Jurkat, Clone E6-1 (cell line): ENCODE measurements around the gene SYT12.

Experiments
- DNase-seq: peaks from one replicate; pipeline ENCODE4 v3.0.0-alpha.2; 2011; ENCODE audit warnings: low read depth, low spot score
- H3K4me3 ChIP-seq: 2 replicates; pipeline ENCODE4 v1.5.1; 2011; ENCODE audit warnings: mild to moderate bottlenecking, low read length, control low read depth, moderate library complexity

Gene SYT12

GRCh38 chr11:67051180-67051893, 28.4 kb downstream of the SYT12 start:
- no peak overlapping the region for H3K4me3 ChIP-seq
- no peak for DNase-seq

- H3K4me3 ChIP-seq, result no peak overlapping the region
- no peak for DNase-seq
These were observed 29.1 kb downstream of the SYT12 start for GRCh38 chr11:67051945-67052488.

- no peak for DNase-seq
- H3K4me3 ChIP-seq, result no peak overlapping the region
These were observed 30.0 kb downstream of the SYT12 start for GRCh38 chr11:67052891-67053290.

GRCh38 chr11:67053896-67054329, 31.0 kb downstream of the SYT12 start:
- no peak for DNase-seq
- no peak overlapping the region for H3K4me3 ChIP-seq

- DNase-seq, result no peak
- no peak overlapping the region for H3K4me3 ChIP-seq
These were observed 31.5 kb downstream of the SYT12 start for GRCh38 chr11:67054346-67054835.

GRCh38 chr11:67054836-67055523, 32.0 kb downstream of the SYT12 start:
- H3K4me3 ChIP-seq, result no peak overlapping the region

GRCh38 chr11:67055812-67056211, 32.9 kb downstream of the SYT12 start:
- no peak for DNase-seq

More at GRCh38 chr11:67054836-67055523, 32.0 kb downstream of the SYT12 start:
- DNase-seq, result no peak

GRCh38 chr11:67056267-67057204, 33.6 kb downstream of the SYT12 start, which contains the start of gene RHOD:
Gene RHOD, plus strand, starts transcription at chr11:67056847. Its CDS starts 56 bp downstream, at chr11:67056903.
- H3K4me3 ChIP-seq, result no peak within 1 kb of the TSS
- DNase-seq, result no peak

More at GRCh38 chr11:67055812-67056211, 32.9 kb downstream of the SYT12 start:
- no peak overlapping the region for H3K4me3 ChIP-seq

- no peak for DNase-seq
- H3K4me3 ChIP-seq, result no peak overlapping the region
These were observed 34.3 kb downstream of the SYT12 start for GRCh38 chr11:67057205-67057672.

GRCh38 chr11:67058506-67058905, 35.6 kb downstream of the SYT12 start:
- no peak overlapping the region for H3K4me3 ChIP-seq
- no peak for DNase-seq

GRCh38 chr11:67059671-67060070, 36.7 kb downstream of the SYT12 start:
- no peak for DNase-seq
- no peak overlapping the region for H3K4me3 ChIP-seq

GRCh38 chr11:67060111-67060522, 37.2 kb downstream of the SYT12 start:
- no peak for DNase-seq

GRCh38 chr11:67062526-67063373, 39.8 kb downstream of the SYT12 start:
- no peak for DNase-seq
- H3K4me3 ChIP-seq, result no peak overlapping the region

More at GRCh38 chr11:67060111-67060522, 37.2 kb downstream of the SYT12 start:
- no peak overlapping the region for H3K4me3 ChIP-seq

- no peak overlapping the region for H3K4me3 ChIP-seq
- no peak for DNase-seq
These were observed 43.4 kb downstream of the SYT12 start for GRCh38 chr11:67066333-67066709.

- H3K4me3 ChIP-seq, result no peak overlapping the region
These were observed 48.7 kb downstream of the SYT12 start for GRCh38 chr11:67071420-67072284.

GRCh38 chr11:67072295-67072694, 49.4 kb downstream of the SYT12 start:
- H3K4me3 ChIP-seq, result no peak overlapping the region
- DNase-seq, result no peak

More at GRCh38 chr11:67071420-67072284, 48.7 kb downstream of the SYT12 start:
- peak; percentile 45 for DNase-seq

GRCh38 chr11:67073908-67074307, 51.0 kb downstream of the SYT12 start:
- no peak overlapping the region for H3K4me3 ChIP-seq
- DNase-seq, result no peak
